ENCODE data around the gene CYSLTR2. TPM values are rescaled to one million over a fixed set of nuclear protein-coding genes. Genes with fewer than 3 reads are reported as not detected.

CYSLTR2 gene
- total RNA-seq, 4 donors from 2014 or later = 0.14 to 0.16 TPM; not detected in 2

GRCh38 chr13:48679941-48680680 lies 26.4 kb downstream of the CYSLTR2 start:
- DNase-seq = no peak
- no peak for TF ChIP-seq CTCF (IDR thresholded peaks at IDR 0.05)
- TF ChIP-seq EP300 (IDR thresholded peaks at IDR 0.05; ENCODE audit: low read depth) = no peak
- TF ChIP-seq POLR2AphosphoS5 (IDR thresholded peaks at IDR 0.05) = no peak
- no peak for TF ChIP-seq POLR2A (IDR thresholded peaks at IDR 0.05)
- intact Hi-C loops (cut with DNase I; ENCODE audit: low total_unique reads) = no loop called here
- Histone ChIP-seq H3K4me1 (no peaks in the 10 kb centered on the region), H3K27ac (no peak overlapping the region), H3K9me3 (no peaks in the 10 kb centered on the region), H3K27me3 (no peaks in the 10 kb centered on the region), H3K36me3 (no peaks in the 10 kb centered on the region), H3K4me3 (no peak overlapping the region)
- WGBS, 2 donors (ENCODE audit: low coverage in 1 of 2) = 86% methylated on average over 8 to 10 of the region's 10 CpGs
- in situ Hi-C loops (cut with MboI; ENCODE audit: low pct_ligation_motif_present in 1 of 4, low pct_unique_long_range_greater_than_20kb in 1 of 4, low sequenced_read_pairs in 3 of 4) = no loop called here

GRCh38 chr13:48680756-48681392 lies 27.1 kb downstream of the CYSLTR2 start:
- Histone ChIP-seq H3K36me3 (no peaks in the 10 kb centered on the region), H3K27ac (no peak overlapping the region), H3K4me1 (no peaks in the 10 kb centered on the region), H3K9me3 (no peaks in the 10 kb centered on the region), H3K4me3 (no peak overlapping the region), H3K27me3 (no peaks in the 10 kb centered on the region)
- intact Hi-C loops (cut with DNase I; ENCODE audit: low total_unique reads) = no loop called here
- 73 to 79% methylated on average over 3 to 6 of the region's 6 CpGs for WGBS, 2 donors (ENCODE audit: low coverage in 1 of 2)
- DNase-seq = no peak
- in situ Hi-C loops (cut with MboI; ENCODE audit: low pct_ligation_motif_present in 1 of 4, low pct_unique_long_range_greater_than_20kb in 1 of 4, low sequenced_read_pairs in 3 of 4) = no loop called here
- no peak for TF ChIP-seq EP300 (IDR thresholded peaks at IDR 0.05; ENCODE audit: low read depth)
- no peak for TF ChIP-seq POLR2A (IDR thresholded peaks at IDR 0.05)
- no peak for TF ChIP-seq POLR2AphosphoS5 (IDR thresholded peaks at IDR 0.05)
- TF ChIP-seq CTCF (IDR thresholded peaks at IDR 0.05) = no peak

GRCh38 chr13:48681905-48682304 lies 28.2 kb downstream of the CYSLTR2 start:
- Histone ChIP-seq H3K27me3 (no peaks in the 10 kb centered on the region), H3K9me3 (no peaks in the 10 kb centered on the region)
- 77% methylated on average over 1 of the region's 1 CpG; no CpG with 5 or more reads in 1 of the 2 donors for WGBS, 2 donors (ENCODE audit: low coverage in 1 of 2)

More at GRCh38 chr13:48681905-48682304, 28.2 kb downstream of the CYSLTR2 start:
- no peak overlapping the region for H3K27ac ChIP-seq
- no peak overlapping the region for H3K4me3 ChIP-seq
- no peaks in the 10 kb centered on the region for H3K4me1 ChIP-seq
- intact Hi-C loops (cut with DNase I; ENCODE audit: low total_unique reads) (no loop called here), in situ Hi-C loops (cut with MboI; ENCODE audit: low pct_ligation_motif_present in 1 of 4, low pct_unique_long_range_greater_than_20kb in 1 of 4, low sequenced_read_pairs in 3 of 4) (no loop called here)
- no peak for TF ChIP-seq POLR2A (IDR thresholded peaks at IDR 0.05)
- no peak for TF ChIP-seq CTCF (IDR thresholded peaks at IDR 0.05)
- TF ChIP-seq EP300 (IDR thresholded peaks at IDR 0.05; ENCODE audit: low read depth) = no peak
- DNase-seq = no peak
- no peaks in the 10 kb centered on the region for H3K36me3 ChIP-seq

Measured in transverse colon (tissue), 4 donors.